B cell (primary cell): Measurements from ENCODE around the gene MRTO4. TPM values are rescaled to one million over a fixed set of nuclear protein-coding genes. Genes with fewer than 3 reads are reported as not detected.
"Not testable (repeated sequence)": the region's sequence is repeated elsewhere in the genome, so short reads cannot be mapped to it uniquely, and the experiment has no call there.

ENCODE experiments used
- ATAC-seq: fragments of 200-7000 bp; cut with Tn5 transposase; one replicate; pipeline ENCODE4 v1.10.0; 2021; ENCODE audit warnings: low read depth, mild to moderate bottlenecking, moderate number of reproducible peaks, moderate library complexity
- CTCF ChIA-PET: fragments of 350-600 bp; sonication (Branson Sonifier 250); formaldehyde crosslinking; loops from one replicate; lab custom pipeline; 2021; ENCODE audit warnings: antibody characterized with exemption, inconsistent platforms; lab: Charles Lee
- POLR2A ChIA-PET: fragments of 350-600 bp; sonication (Branson Sonifier 250); formaldehyde crosslinking; loops from one replicate; lab custom pipeline; 2021; ENCODE audit warnings: antibody characterized with exemption; lab: Charles Lee
- DNase-seq: peaks from one replicate; pipeline ENCODE4 v3.0.0; 2013
- H2AFZ ChIP-seq: 2 replicates; pipeline ENCODE4 v1.6.1; 2012; ENCODE audit warnings: mild to moderate bottlenecking, low read depth, low read length; ENCODE audit not compliant: insufficient read depth, poor library complexity, severe bottlenecking
- H3K27ac ChIP-seq, 2 donors: 1 replicate in 1 of 2; 2 replicates in 1 of 2; pipeline ENCODE4 v1.5.1; 2012 to 2013; ENCODE audit warnings: low read length in 2 of 2, mild to moderate bottlenecking in 2 of 2, moderate library complexity in 1 of 2
- H3K27me3 ChIP-seq, 4 experiments: fragments of 200-600 bp in 1 of 4; sonication (generic) in 1 of 4; replicated peaks in 1 of 4; 1 replicate in 2 of 4; 2 replicates in 2 of 4; pipeline versions ENCODE4 v1.6.1 to v1.7.0; 2013 to 2016; ENCODE audit warnings: low read length in 3 of 4, mild to moderate bottlenecking in 2 of 4, mixed read lengths in 1 of 4, moderate library complexity in 1 of 4; ENCODE audit not compliant: insufficient read depth in 4 of 4, control insufficient read depth in 3 of 4; ENCODE audit errors: control extremely low read depth in 1 of 4
- H3K36me3 ChIP-seq, 2 experiments: replicated peaks in 1 of 2; 1 replicate in 1 of 2; 2 replicates in 1 of 2; pipeline versions ENCODE4 v1.6.1 to v1.7.1; 2013; ENCODE audit warnings: low read length in 1 of 2; ENCODE audit not compliant: insufficient read depth in 2 of 2, control insufficient read depth in 1 of 2; ENCODE audit errors: control extremely low read depth in 1 of 2, extremely low read depth in 1 of 2
- H3K4me1 ChIP-seq, 2 donors: fragments of 200-600 bp in 1 of 2; sonication (generic) in 1 of 2; 1 replicate in 1 of 2; 2 replicates in 1 of 2; pipeline versions ENCODE4 v1.5.1 to v1.6.1; 2013 to 2017; ENCODE audit warnings: low read length in 2 of 2; ENCODE audit not compliant: control insufficient read depth in 2 of 2, insufficient read depth in 2 of 2
- H3K4me2 ChIP-seq: replicated peaks from 2 replicates; pipeline ENCODE3; 2012; ENCODE audit warnings: mild to moderate bottlenecking, low read depth, low read length; ENCODE audit not compliant: poor library complexity, severe bottlenecking
- H3K4me3 ChIP-seq, 5 experiments: fragments of 200-600 bp in 1 of 5; sonication (generic) in 1 of 5; 1 replicate in 3 of 5; 2 replicates in 2 of 5; pipeline versions ENCODE4 v1.5.1 to v1.7.0; 2011 to 2016; ENCODE audit warnings: low read length in 4 of 5, mild to moderate bottlenecking in 4 of 5, low read depth in 2 of 5, control low read depth in 1 of 5, moderate library complexity in 1 of 5; ENCODE audit not compliant: insufficient read depth in 1 of 5; ENCODE audit errors: control extremely low read depth in 1 of 5, extremely low read depth in 1 of 5
- H3K79me2 ChIP-seq: fragments of 200-600 bp; sonication (generic); one replicate; pipeline ENCODE4 v1.6.0; 2016; ENCODE audit warnings: low read length; ENCODE audit not compliant: control insufficient read depth, insufficient read depth
- H3K9ac ChIP-seq: fragments of 200-600 bp; sonication (generic); 2 replicates; pipeline ENCODE4 v1.6.1; 2017; ENCODE audit warnings: mild to moderate bottlenecking, low read length, moderate library complexity
- H3K9me3 ChIP-seq, 3 donors: one replicate each; pipeline versions ENCODE4 v1.6.1 to v1.7.1; 2013; ENCODE audit warnings: low read length in 2 of 3; ENCODE audit not compliant: control insufficient read depth in 2 of 3, insufficient read depth in 1 of 3; ENCODE audit errors: control extremely low read depth in 1 of 3
- H4K20me1 ChIP-seq: 2 replicates; pipeline ENCODE4 v1.6.0; 2012; ENCODE audit warnings: mild to moderate bottlenecking, low read length; ENCODE audit not compliant: insufficient read depth, control insufficient read depth, poor library complexity, severe bottlenecking
- H3K27ac Mint-ChIP-seq: one replicate; pipeline ENCODE4 v1.8.0; 2021; ENCODE audit warnings: mixed read lengths
- H3K27me3 Mint-ChIP-seq: one replicate; pipeline ENCODE4 v1.8.0; 2021; ENCODE audit warnings: mixed read lengths
- H3K4me1 Mint-ChIP-seq: one replicate; pipeline ENCODE4 v1.8.0; 2021; ENCODE audit warnings: mixed read lengths
- H3K4me3 Mint-ChIP-seq: one replicate; pipeline ENCODE4 v1.8.0; 2021; ENCODE audit warnings: mixed read lengths
- H3K9me3 Mint-ChIP-seq: one replicate; pipeline ENCODE4 v1.8.0; 2022; ENCODE audit warnings: mixed read lengths; ENCODE audit not compliant: insufficient read depth
- CTCF ChIP-seq: fragments of 200-600 bp; IDR thresholded peaks from one replicate; pipeline ENCODE4 v1.8.0; 2022; ENCODE audit warnings: antibody characterized with exemption, mild to moderate bottlenecking
- EZH2 ChIP-seq: IDR thresholded peaks from 2 replicates; pipeline ENCODE4 v1.6.1; 2012; ENCODE audit warnings: borderline replicate concordance, low read depth, mild to moderate bottlenecking, moderate library complexity, low read length; ENCODE audit not compliant: insufficient read depth, poor library complexity, severe bottlenecking
- WGBS: methylation state at CpG from one replicate; pipeline ENCODE4 v1.1.5; 2013; ENCODE audit warnings: missing lambda C conversion rate; ENCODE audit not compliant: insufficient coverage; 5-methylcytosine and 5-hydroxymethylcytosine counted together
- intact Hi-C: fragments of 100-400 bp; cut with micrococcal nuclease; formaldehyde crosslinking; loops from one replicate; pipeline ENCODE4 v1.10.0; 2022
- polyA plus RNA-seq: library from polyadenylated mRNA; depleted of rRNA; stranded (reverse); fragments of >200 nt; gene quantifications from 2 replicates; pipeline ENCODE4 v1.2.3, GENCODE V29; 2012
- total RNA-seq, 2 donors: library from RNA; stranded (reverse); fragments of 120-200 nt in 1 of 2; gene quantifications; 1 replicate in 1 of 2; 2 replicates in 1 of 2; pipeline versions ENCODE4 v1.2.3 to v1.2.4, GENCODE V29; 2013 to 2022

The MRTO4 gene
- total and polyA plus RNA-seq, 2 donors (not counting 1 experiment from before 2014, with no cell fraction given), result 10.6 to 28.1 TPM

GRCh38 chr1:19284881-19285280, 33.3 kb downstream of the MRTO4 start:
- Histone ChIP-seq H3K27ac (no peak overlapping the region), H3K79me2 (no peaks in the 10 kb centered on the region), H3K27me3 (peaks cover 0 to 7% (median 4%) of the 10 kb centered on the region in 4 experiments), H3K4me3 (no peak overlapping the region), H3K4me1 (peaks cover 5 to 6% of the 10 kb centered on the region in 2 donors), H3K36me3 (no peaks in the 10 kb centered on the region), H3K9me3 (peaks cover 0 to 4% (median 0%) of the 10 kb centered on the region in 3 donors), H4K20me1 (no peaks in the 10 kb centered on the region), H2AFZ (no peak overlapping the region), H3K4me2 (no peak overlapping the region), H3K9ac (no peak overlapping the region)
- no peak for DNase-seq
- Mint-ChIP-seq H3K4me3 (no peak overlapping the region), H3K4me1 (peaks cover 7% of the 10 kb centered on the region), H3K27me3 (peaks cover 8% of the 10 kb centered on the region), H3K9me3 (no peaks in the 10 kb centered on the region), H3K27ac (no peak overlapping the region)
- 93% methylated on average over 3 of the region's 8 CpGs for WGBS
- ChIA-PET POLR2A (no interaction called here), CTCF (no interaction called here)
- no peak for ATAC-seq
- intact Hi-C loops, result no loop called here
- TF ChIP-seq EZH2, result no peak
- TF ChIP-seq CTCF, result no peak

GRCh38 chr1:19285366-19285765, 33.8 kb downstream of the MRTO4 start:
- H3K27me3 ChIP-seq, H3K9ac ChIP-seq, CTCF ChIA-PET, H3K79me2 ChIP-seq, H3K4me1 ChIP-seq, H3K4me3 ChIP-seq, H3K27ac Mint-ChIP-seq, H4K20me1 ChIP-seq, ATAC-seq, H3K4me3 Mint-ChIP-seq, DNase-seq, intact Hi-C loops, H2AFZ ChIP-seq, H3K4me1 Mint-ChIP-seq, H3K36me3 ChIP-seq, H3K9me3 Mint-ChIP-seq, H3K4me2 ChIP-seq, POLR2A ChIA-PET, H3K27ac ChIP-seq, H3K9me3 ChIP-seq: not testable (repeated sequence)
- WGBS, result no CpG with 5 or more reads among the region's 3 CpGs
- H3K27me3 Mint-ChIP-seq, result peaks cover 12% of the 10 kb centered on the region

- H3K4me3 Mint-ChIP-seq, H4K20me1 ChIP-seq, H3K27me3 ChIP-seq, H3K79me2 ChIP-seq, intact Hi-C loops, H3K27ac ChIP-seq, DNase-seq, H3K4me1 Mint-ChIP-seq, H2AFZ ChIP-seq, H3K36me3 ChIP-seq, CTCF ChIA-PET, H3K9me3 ChIP-seq, ATAC-seq, H3K4me3 ChIP-seq, H3K9ac ChIP-seq, H3K9me3 Mint-ChIP-seq, H3K4me1 ChIP-seq, POLR2A ChIA-PET, H3K27ac Mint-ChIP-seq, H3K4me2 ChIP-seq: not testable (repeated sequence)
- peaks cover 12% of the 10 kb centered on the region for H3K27me3 Mint-ChIP-seq
- 88% methylated on average over 3 of the region's 3 CpGs for WGBS
Measured at GRCh38 chr1:19285807-19286206, 34.2 kb downstream of the MRTO4 start.
